SKM-1 (cell line): ENCODE measurements around the gene FXYD3.

Experiments used
- DNase-seq: peaks from one replicate; lab custom pipeline; 2025; ENCODE audit not compliant: unreplicated experiment; lab: John Stamatoyannopoulos, UW

FXYD3 gene

GRCh38 chr19:35115177-35115951 lies at the start of gene FXYD3:
Gene FXYD3, plus strand, starts transcription at chr19:35115823. Its CDS starts 3,554 bp downstream, at chr19:35119377.
- no peak for DNase-seq

GRCh38 chr19:35066121-35066520 lies 49.5 kb upstream of the FXYD3 start:
- no peak for DNase-seq

GRCh38 chr19:35066691-35067563 lies 48.7 kb upstream of the FXYD3 start:
- peak; percentile 69 for DNase-seq

GRCh38 chr19:35068941-35069634 lies 46.5 kb upstream of the FXYD3 start:
- DNase-seq = no peak

- no peak for DNase-seq
Measured at GRCh38 chr19:35069696-35070095, 45.9 kb upstream of the FXYD3 start.

- DNase-seq = no peak
Measured at GRCh38 chr19:35070471-35070870, 45.2 kb upstream of the FXYD3 start.

GRCh38 chr19:35073516-35073915 lies 42.1 kb upstream of the FXYD3 start:
- DNase-seq = no peak

- DNase-seq = no peak
Measured at GRCh38 chr19:35073941-35074340, 41.7 kb upstream of the FXYD3 start.

- no peak for DNase-seq
Measured at GRCh38 chr19:35074426-35075201, 41.0 kb upstream of the FXYD3 start.

- no peak for DNase-seq
Measured at GRCh38 chr19:35075202-35076025, 40.2 kb upstream of the FXYD3 start.

GRCh38 chr19:35076026-35076370 lies 39.6 kb upstream of the FXYD3 start:
- no peak for DNase-seq

- no peak for DNase-seq
Measured at GRCh38 chr19:35076657-35077056, 39.0 kb upstream of the FXYD3 start.

- DNase-seq = no peak
Measured at GRCh38 chr19:35077411-35078223, 38.0 kb upstream of the FXYD3 start.

- DNase-seq = no peak
Measured at GRCh38 chr19:35079826-35080225, 35.8 kb upstream of the FXYD3 start.

- DNase-seq = no peak
Measured at GRCh38 chr19:35080613-35081170, 34.9 kb upstream of the FXYD3 start.

- DNase-seq = no peak
Measured at GRCh38 chr19:35081201-35081600, 34.4 kb upstream of the FXYD3 start.

- DNase-seq = no peak
Measured at GRCh38 chr19:35083691-35084508, 31.7 kb upstream of the FXYD3 start.

GRCh38 chr19:35084509-35084762 lies 31.2 kb upstream of the FXYD3 start:
- no peak for DNase-seq
